HepG2 (cell line): ENCODE measurements around the gene ANKRD61. TPM values are rescaled to one million over a fixed set of nuclear protein-coding genes. Genes with fewer than 3 reads are reported as not detected.
"Not testable (repeated sequence)": the region's sequence is repeated elsewhere in the genome, so short reads cannot be mapped to it uniquely, and the experiment has no call there.

ENCODE experiments used
- ATAC-seq: fragments of 200-7000 bp; cut with Tn5 transposase; 3 replicates; pipeline ENCODE4 v1.9.1; 2020; ENCODE audit warnings: mild to moderate bottlenecking, moderate library complexity
- BruUV-seq: library from RNA; stranded (reverse); fragments of 400-500 nt; replicated peaks from 2 replicates; lab custom pipeline; 2021; lab: Mats Ljungman, UMichigan
- CTCF ChIA-PET: fragments of 300-600 bp; formaldehyde crosslinking; extraction: SDS; loops from one replicate; lab custom pipeline; 2021; ENCODE audit warnings: low total read pairs, inconsistent platforms, low intra/inter-chr PET ratio; lab: Yijun Ruan, JAX
- POLR2A ChIA-PET: fragments of 350-600 bp; sonication (Branson Sonifier 250); formaldehyde crosslinking; loops from one replicate; lab custom pipeline; 2020; ENCODE audit warnings: antibody characterized with exemption, inconsistent platforms; lab: Yijun Ruan, JAX
- DNase-seq: peaks from one replicate; pipeline ENCODE4 v3.0.0-alpha.2; 2015; ENCODE audit warnings: low spot score
- FAIRE-seq: peaks from 3 replicates; lab custom pipeline; 2011; peaks lifted over from hg19 to GRCh38; lab: Jason Lieb, UNC
- H2AFZ ChIP-seq: one replicate; pipeline ENCODE4 v1.6.1; 2011; ENCODE audit warnings: low read length, inconsistent platforms
- H3K27ac ChIP-seq: fragments of 300-600 bp; 3 replicates; pipeline ENCODE4 v1.8.0; 2011; ENCODE audit warnings: mixed run types, mild to moderate bottlenecking, mixed read lengths, low read length, inconsistent platforms; ENCODE audit not compliant: insufficient read depth; ENCODE audit errors: extremely low read length
- H3K27me3 ChIP-seq, 2 experiments: fragments of 200-600 bp in 1 of 2; 2 replicates in 1 of 2; 3 replicates in 1 of 2; pipeline versions ENCODE4 v1.6.0 to v1.8.0; 2011; ENCODE audit warnings: low read length in 2 of 2, mild to moderate bottlenecking in 2 of 2, moderate library complexity in 2 of 2, inconsistent platforms in 1 of 2; ENCODE audit not compliant: insufficient read depth in 2 of 2, control insufficient read depth in 1 of 2
- H3K36me3 ChIP-seq, 2 experiments: fragments of 200-600 bp in 1 of 2; replicated peaks in 1 of 2; 2 replicates in 1 of 2; 3 replicates in 1 of 2; pipeline versions ENCODE4 v1.5.1 to v1.8.0; 2011; ENCODE audit warnings: low read length in 2 of 2, inconsistent platforms in 1 of 2; ENCODE audit not compliant: insufficient read depth in 2 of 2, control insufficient read depth in 1 of 2
- H3K4me1 ChIP-seq: 2 replicates; pipeline ENCODE4 v1.5.1; 2012; ENCODE audit warnings: low read length, inconsistent platforms; ENCODE audit not compliant: insufficient read depth
- H3K4me2 ChIP-seq: 2 replicates; pipeline ENCODE4 v1.6.0; 2011; ENCODE audit warnings: low read depth, low read length, inconsistent platforms
- H3K4me3 ChIP-seq, 3 experiments: fragments of 200-600 bp in 1 of 3; sonication (generic), shearing (Covaris generic) in 1 of 3; replicated peaks in 1 of 3; 2 replicates each; pipeline ENCODE4 v1.5.1; 2011 to 2016; ENCODE audit warnings: low read length in 3 of 3, inconsistent platforms in 2 of 3, low read depth in 2 of 3, mild to moderate bottlenecking in 2 of 3, control low read depth in 1 of 3, mixed read lengths in 1 of 3; ENCODE audit not compliant: insufficient read depth in 1 of 3
- H3K79me2 ChIP-seq: one replicate; pipeline ENCODE4 v1.6.1; 2011; ENCODE audit warnings: low read length, inconsistent platforms; ENCODE audit not compliant: insufficient read depth
- H3K9ac ChIP-seq: 2 replicates; pipeline ENCODE4 v1.6.0; 2011; ENCODE audit warnings: mild to moderate bottlenecking, low read depth, low read length, inconsistent platforms; ENCODE audit not compliant: insufficient read depth
- H3K9me3 ChIP-seq: 2 replicates; pipeline ENCODE4 v1.5.1; 2012; ENCODE audit warnings: mild to moderate bottlenecking, low read length
- H4K20me1 ChIP-seq: 2 replicates; pipeline ENCODE4 v1.6.0; 2011; ENCODE audit warnings: inconsistent platforms, mild to moderate bottlenecking, low read length, moderate library complexity; ENCODE audit not compliant: insufficient read depth
- ZNF446 ChIP-seq: sonication (generic); formaldehyde crosslinking; IDR thresholded peaks from 2 replicates; pipeline ENCODE4 v1.5.0; 2020; ENCODE audit warnings: mild to moderate bottlenecking, missing genetic modification reagents
- WGBS: methylation state at CpG from one replicate; pipeline ENCODE4 v1.1.6; 2017; ENCODE audit warnings: low lambda C conversion rate; 5-methylcytosine and 5-hydroxymethylcytosine counted together
- in situ Hi-C: cut with HindIII; loops from 2 replicates; pipeline ENCODE4 v1.10.0; 2017; ENCODE audit warnings: low pct_unique_long_range_greater_than_20kb; ENCODE audit not compliant: extremely low pct_ligation_motif_present
- intact Hi-C: fragments of 100-400 bp; cut with micrococcal nuclease; formaldehyde crosslinking; loops from one replicate; pipeline ENCODE4 v1.10.0; 2022; ENCODE audit not compliant: unreplicated experiment
- polyA plus RNA-seq, 8 experiments: library from polyadenylated mRNA; depleted of rRNA in 3 of 8; stranded (reverse) in 7 of 8; unstranded in 1 of 8; fragments of >200 nt; fragmentation: Illumina TruSeq in 4 of 8; extraction: Trizol in 4 of 8; gene quantifications; 2 replicates each; pipeline versions ENCODE4 v1.2.1 to v1.2.3, GENCODE V29; 2011 to 2016; ENCODE audit warnings: low read depth in 4 of 8, missing spikeins in 1 of 8, mixed read lengths in 1 of 8; ENCODE audit not compliant: insufficient read depth in 1 of 8
- total RNA-seq, 5 experiments: library from RNA; depleted of rRNA; stranded (reverse); fragments of >200 nt; fragmentation: Illumina TruSeq; extraction: Trizol; gene quantifications; 2 replicates each; pipeline ENCODE4 v1.2.3, GENCODE V29; 2016; ENCODE audit warnings: low read depth in 1 of 5
- TF ChIP-seq, protein P1 (sequence below): sonication (generic); formaldehyde crosslinking; IDR thresholded peaks from 2 replicates; pipeline ENCODE4 v1.4.0; 2020; ENCODE audit warnings: missing genetic modification reagents

ANKRD61 gene
- total and polyA plus RNA-seq, 2 of the 13 experiments (the other 11 are each of a cell fraction or from before 2014, with no cell fraction given): 0.13 TPM; not detected in 1

GRCh38 chr7:6010370-6010769 lies 20.8 kb upstream of the ANKRD61 start:
- Histone ChIP-seq H3K4me2 (peak overlapping the region; percentile 71), H3K27ac (peak overlapping the region; percentile 4), H3K4me1 (peaks cover 42% of the 10 kb centered on the region), H3K79me2 (peaks cover 37% of the 10 kb centered on the region), H3K4me3 (peak overlapping the region in 2 of 3 experiments; percentile 15 to 88; a peak in 1 of 6 replicates), H3K36me3 (peaks cover 6 to 11% of the 10 kb centered on the region in 2 experiments; a peak in 4 of 5 replicates)
- POLR2A ChIA-PET: interaction anchor here (1.9 to 2.7 kb wide), 2 partner anchors 12 to 45 kb away, joined by 9 to 10 read pairs; no protein-coding TSS in a partner anchor
- ATAC-seq, intact Hi-C loops, CTCF ChIA-PET, in situ Hi-C loops, H2AFZ ChIP-seq, H3K9ac ChIP-seq, H3K9me3 ChIP-seq, BruUV-seq, DNase-seq, FAIRE-seq, H3K27me3 ChIP-seq, H4K20me1 ChIP-seq: not testable (repeated sequence)
- 93% methylated on average over 8 of the region's 8 CpGs for WGBS

DNA sequence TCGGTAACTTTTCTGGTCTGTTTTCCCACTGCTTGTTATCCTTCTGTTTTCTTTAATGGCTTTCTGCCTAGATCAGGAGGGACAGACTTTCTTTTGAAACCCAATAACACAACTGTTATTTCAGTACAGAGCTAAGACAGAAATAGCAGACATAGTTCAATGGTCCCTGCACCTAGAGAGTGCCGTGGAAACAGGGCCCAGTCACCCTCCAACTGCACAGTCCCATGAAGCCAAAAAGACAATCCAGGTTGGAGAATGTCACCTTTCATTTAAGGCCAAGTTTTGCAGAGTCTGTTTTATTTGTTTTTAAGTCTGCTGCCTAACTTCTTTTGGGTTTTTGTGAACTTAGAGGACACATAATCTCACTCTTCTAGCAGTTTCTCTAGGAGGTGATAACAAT lies 19.6 kb upstream of the ANKRD61 start:
- H3K9ac ChIP-seq: no peak overlapping the region
- H3K4me3 ChIP-seq: no peak overlapping the region
- FAIRE-seq (no peak), DNase-seq (no peak), ATAC-seq (no peak)
- peaks cover 37% of the 10 kb centered on the region for H3K79me2 ChIP-seq
- no peak overlapping the region for H3K27ac ChIP-seq
- TSS peak; percentile 47 for BruUV-seq
- H3K9me3 ChIP-seq: no peaks in the 10 kb centered on the region
- H4K20me1 ChIP-seq: no peaks in the 10 kb centered on the region
- intact Hi-C loops: no loop called here
- H3K27me3 ChIP-seq: no peaks in the 10 kb centered on the region; a peak in 1 of 5 replicates
- ChIA-PET POLR2A (interaction anchor here (1.0 to 1.5 kb wide), 3 partner anchors 9 to 92 kb away, joined by 3 to 4 read pairs (median 4); no protein-coding TSS in a partner anchor), CTCF (no interaction called here)
- 90% methylated on average over 2 of the region's 2 CpGs for WGBS
- H3K4me1 ChIP-seq: peaks cover 51% of the 10 kb centered on the region
- in situ Hi-C loops: no loop called here
- H3K36me3 ChIP-seq: peaks cover 14 to 21% of the 10 kb centered on the region in 2 experiments
- no peak overlapping the region for H3K4me2 ChIP-seq
- H2AFZ ChIP-seq: no peak overlapping the region
- TF ChIP-seq, protein P1, sequence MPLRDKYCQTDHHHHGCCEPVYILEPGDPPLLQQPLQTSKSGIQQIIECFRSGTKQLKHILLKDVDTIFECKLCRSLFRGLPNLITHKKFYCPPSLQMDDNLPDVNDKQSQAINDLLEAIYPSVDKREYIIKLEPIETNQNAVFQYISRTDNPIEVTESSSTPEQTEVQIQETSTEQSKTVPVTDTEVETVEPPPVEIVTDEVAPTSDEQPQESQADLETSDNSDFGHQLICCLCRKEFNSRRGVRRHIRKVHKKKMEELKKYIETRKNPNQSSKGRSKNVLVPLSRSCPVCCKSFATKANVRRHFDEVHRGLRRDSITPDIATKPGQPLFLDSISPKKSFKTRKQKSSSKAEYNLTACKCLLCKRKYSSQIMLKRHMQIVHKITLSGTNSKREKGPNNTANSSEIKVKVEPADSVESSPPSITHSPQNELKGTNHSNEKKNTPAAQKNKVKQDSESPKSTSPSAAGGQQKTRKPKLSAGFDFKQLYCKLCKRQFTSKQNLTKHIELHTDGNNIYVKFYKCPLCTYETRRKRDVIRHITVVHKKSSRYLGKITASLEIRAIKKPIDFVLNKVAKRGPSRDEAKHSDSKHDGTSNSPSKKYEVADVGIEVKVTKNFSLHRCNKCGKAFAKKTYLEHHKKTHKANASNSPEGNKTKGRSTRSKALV (CRISPR knock-in tag): 0 out of 2 replicates have a peak, but pooled peaks have one; percentile 23
- no peak for TF ChIP-seq ZNF446 (CRISPR knock-in tag)
